Activated CD4-positive, alpha-beta memory T cell treated with anti-CD3 and anti-CD28 coated beads for 36 hours (primary cell): ENCODE data around the gene PTPN14. TPM values are rescaled to one million over a fixed set of nuclear protein-coding genes. Genes with fewer than 3 reads are reported as not detected.

Experiments
- CTCF ChIA-PET: fragments of 350-600 bp; sonication (Branson Sonifier 250); formaldehyde crosslinking; loops from one replicate; lab custom pipeline; 2021; ENCODE audit warnings: antibody characterized with exemption, inconsistent platforms; lab: Charles Lee
- POLR2A ChIA-PET: fragments of 350-600 bp; sonication (Branson Sonifier 250); formaldehyde crosslinking; loops from one replicate; lab custom pipeline; 2021; ENCODE audit warnings: antibody characterized with exemption; lab: Charles Lee
- DNase-seq: peaks from one replicate; pipeline ENCODE4 v3.0.0-alpha.2; 2020
- H3K27ac Mint-ChIP-seq: one replicate; pipeline ENCODE4 v1.8.0; 2021; ENCODE audit warnings: mixed read lengths
- H3K27me3 Mint-ChIP-seq: one replicate; pipeline ENCODE4 v1.8.0; 2021; ENCODE audit warnings: mixed read lengths
- H3K36me3 Mint-ChIP-seq: one replicate; pipeline ENCODE4 v1.8.0; 2021; ENCODE audit warnings: mixed read lengths
- H3K4me1 Mint-ChIP-seq: one replicate; pipeline ENCODE4 v1.8.0; 2021; ENCODE audit warnings: low read depth, mixed read lengths
- H3K4me3 Mint-ChIP-seq: one replicate; pipeline ENCODE4 v1.8.0; 2021; ENCODE audit warnings: mild to moderate bottlenecking, mixed read lengths
- H3K9me3 Mint-ChIP-seq: one replicate; pipeline ENCODE4 v1.8.0; 2021; ENCODE audit warnings: mixed read lengths
- intact Hi-C: fragments of 100-400 bp; cut with micrococcal nuclease; formaldehyde crosslinking; loops from one replicate; pipeline ENCODE4 v1.15.1; 2023
- total RNA-seq, 2 experiments: library from RNA; stranded (reverse); gene quantifications; one replicate each; pipeline ENCODE4 v1.2.3, GENCODE V29; 2021

PTPN14 gene
- total RNA-seq, 2 experiments from 2014 or later = 1.0 to 1.1 TPM

DNA sequence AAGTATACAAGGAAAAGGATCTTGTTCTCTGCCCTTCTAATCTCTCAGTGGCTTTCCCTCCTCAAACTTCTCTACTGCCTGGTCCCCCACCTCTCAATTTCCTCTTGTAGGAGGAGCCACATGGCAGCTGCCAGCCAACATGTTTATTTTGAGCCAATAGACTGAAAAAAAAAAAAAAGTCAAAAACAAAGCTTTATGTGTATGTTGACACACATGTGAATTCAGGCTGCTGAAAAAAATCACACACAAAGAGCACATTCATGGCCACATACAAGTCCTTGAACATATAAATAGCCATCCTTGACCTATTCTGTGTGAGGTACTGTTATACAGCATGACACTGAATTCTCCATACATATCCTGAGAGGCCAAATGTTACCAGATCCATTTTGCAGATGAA is 3.7 kb downstream of the PTPN14 start:
- H3K27ac Mint-ChIP-seq = no peak overlapping the region
- no peak overlapping the region for H3K4me3 Mint-ChIP-seq
- POLR2A ChIA-PET = no interaction called here
- peaks cover 36% of the 10 kb centered on the region for H3K27me3 Mint-ChIP-seq
- DNase-seq = no peak
- CTCF ChIA-PET = interaction anchor here (0.7 to 1.6 kb wide), 2 partner anchors 216 to 284 kb away, joined by 3 to 6 read pairs; no protein-coding TSS in a partner anchor
- intact Hi-C loops = no loop called here
- H3K36me3 Mint-ChIP-seq = no peaks in the 10 kb centered on the region
- H3K9me3 Mint-ChIP-seq = no peaks in the 10 kb centered on the region
- H3K4me1 Mint-ChIP-seq = peaks cover 2% of the 10 kb centered on the region

DNA sequence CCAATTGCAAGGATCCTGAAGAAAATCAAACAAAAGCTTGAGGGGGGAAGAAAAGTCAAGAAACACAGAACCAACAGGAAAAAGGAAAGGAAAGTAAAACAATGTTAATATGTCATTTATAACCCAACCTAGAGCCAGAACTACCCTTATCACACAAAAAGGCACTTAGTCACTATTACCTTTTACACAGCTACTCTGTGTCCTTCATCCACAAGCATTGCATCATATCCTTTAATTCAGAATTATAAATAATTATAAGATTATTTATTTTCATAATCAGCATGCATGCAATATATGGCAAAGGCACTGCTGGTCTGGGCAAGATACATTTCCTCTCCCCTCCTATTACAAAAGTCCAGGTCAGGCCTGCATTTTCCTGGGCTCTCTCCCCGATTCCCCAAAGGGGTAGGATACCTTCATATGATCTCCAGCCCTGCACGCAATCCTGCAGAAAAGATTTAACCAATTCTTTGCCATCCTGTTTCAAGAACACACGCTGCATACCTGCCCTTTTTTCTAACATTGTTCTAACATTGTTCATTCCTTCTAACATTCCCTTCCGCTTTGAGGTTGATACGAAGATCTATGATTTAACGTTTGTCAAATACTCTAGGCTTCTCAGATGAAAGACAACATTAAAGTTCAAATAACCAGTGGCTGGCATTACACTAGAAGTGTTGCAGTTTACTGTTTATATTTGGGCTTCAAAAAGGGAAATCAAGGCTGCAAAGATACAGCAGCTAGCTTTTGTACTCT is 4.3 kb downstream of the PTPN14 start:
- intact Hi-C loops = no loop called here
- H3K27me3 Mint-ChIP-seq = peaks cover 32% of the 10 kb centered on the region
- no peaks in the 10 kb centered on the region for H3K9me3 Mint-ChIP-seq
- peaks cover 2% of the 10 kb centered on the region for H3K4me1 Mint-ChIP-seq
- H3K27ac Mint-ChIP-seq = no peak overlapping the region
- H3K36me3 Mint-ChIP-seq = no peaks in the 10 kb centered on the region
- no peak for DNase-seq
- ChIA-PET POLR2A (no interaction called here), CTCF (no interaction called here)
- H3K4me3 Mint-ChIP-seq = no peak overlapping the region

DNA sequence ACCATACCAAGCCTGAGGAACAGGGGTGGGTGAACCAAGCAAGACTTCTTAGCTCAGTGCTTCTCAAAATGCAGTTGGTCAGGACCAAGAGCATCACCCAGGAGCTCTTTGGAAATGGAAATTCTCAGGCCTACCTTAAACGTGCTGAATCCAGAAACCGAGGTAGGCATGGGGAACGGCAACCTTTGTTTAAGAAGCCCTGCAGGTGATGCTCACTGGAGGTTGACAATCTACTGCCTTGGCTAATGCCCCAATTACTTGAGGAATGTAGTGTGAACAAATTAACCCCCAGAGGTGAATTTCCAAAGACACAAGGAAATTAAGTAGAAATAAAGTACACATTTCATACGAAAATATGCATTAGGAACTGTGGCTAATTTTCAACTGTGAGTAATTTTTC is 5.3 kb downstream of the PTPN14 start:
- H3K9me3 Mint-ChIP-seq = no peaks in the 10 kb centered on the region
- DNase-seq = no peak
- ChIA-PET POLR2A (no interaction called here), CTCF (interaction anchor here (0.6 kb wide), 1 partner anchor 121 kb away, joined by 3 read pairs; no protein-coding TSS in a partner anchor)
- intact Hi-C loops = no loop called here
- H3K27ac Mint-ChIP-seq = no peak overlapping the region
- peaks cover 26% of the 10 kb centered on the region for H3K27me3 Mint-ChIP-seq
- H3K4me3 Mint-ChIP-seq = no peak overlapping the region
- no peaks in the 10 kb centered on the region for H3K4me1 Mint-ChIP-seq
- H3K36me3 Mint-ChIP-seq = no peaks in the 10 kb centered on the region

DNA sequence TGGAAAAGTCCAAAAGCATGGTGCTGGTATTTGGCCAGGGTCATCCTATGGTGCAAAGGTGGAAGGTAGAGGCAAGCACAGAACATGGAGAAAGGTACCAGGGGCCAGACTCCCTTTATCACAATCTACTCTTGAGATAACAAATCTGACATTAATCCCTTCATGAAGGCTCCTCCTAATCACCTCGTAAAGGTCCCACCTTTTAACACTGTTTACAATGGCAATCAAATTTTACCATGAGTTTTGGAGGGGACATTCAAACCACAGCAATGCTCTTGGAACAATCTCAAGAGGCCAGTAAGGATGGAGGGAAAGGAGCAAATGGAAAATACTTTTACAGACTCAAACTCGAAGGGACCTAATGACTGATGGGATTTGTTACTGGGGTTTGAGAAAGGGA is 6.1 kb downstream of the PTPN14 start:
- no peaks in the 10 kb centered on the region for H3K36me3 Mint-ChIP-seq
- no peak overlapping the region for H3K4me3 Mint-ChIP-seq
- DNase-seq = no peak
- POLR2A ChIA-PET = no interaction called here
- CTCF ChIA-PET = no interaction called here
- peaks cover 19% of the 10 kb centered on the region for H3K27me3 Mint-ChIP-seq
- intact Hi-C loops = no loop called here
- no peaks in the 10 kb centered on the region for H3K9me3 Mint-ChIP-seq
- H3K27ac Mint-ChIP-seq = no peak overlapping the region
- H3K4me1 Mint-ChIP-seq = no peaks in the 10 kb centered on the region

DNA sequence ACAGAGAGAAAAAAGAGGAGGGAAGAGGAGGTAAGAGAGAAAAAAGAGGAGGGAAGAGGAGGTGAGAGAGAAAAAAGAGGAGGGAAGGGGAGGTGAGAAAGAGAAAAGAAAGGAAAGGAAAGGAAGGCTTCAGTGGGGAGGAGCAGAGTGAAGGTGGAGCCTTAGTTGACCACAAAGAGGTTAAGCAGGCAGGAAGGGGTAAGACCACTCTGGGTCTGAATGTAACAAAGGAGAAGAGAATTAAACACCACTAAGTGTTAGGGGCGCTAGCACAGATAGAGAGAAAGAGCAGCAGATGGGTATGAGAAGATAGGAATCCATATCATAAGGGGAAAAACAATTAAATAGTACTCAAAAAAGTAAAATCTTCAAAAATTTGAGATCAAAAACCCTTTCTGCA is 6.6 kb downstream of the PTPN14 start:
- peaks cover 14% of the 10 kb centered on the region for H3K27me3 Mint-ChIP-seq
- no peak for DNase-seq
- POLR2A ChIA-PET = no interaction called here
- intact Hi-C loops = no loop called here
- CTCF ChIA-PET = no interaction called here
- no peaks in the 10 kb centered on the region for H3K4me1 Mint-ChIP-seq
- no peak overlapping the region for H3K27ac Mint-ChIP-seq
- H3K4me3 Mint-ChIP-seq = no peak overlapping the region
- no peaks in the 10 kb centered on the region for H3K9me3 Mint-ChIP-seq
- no peaks in the 10 kb centered on the region for H3K36me3 Mint-ChIP-seq

DNA sequence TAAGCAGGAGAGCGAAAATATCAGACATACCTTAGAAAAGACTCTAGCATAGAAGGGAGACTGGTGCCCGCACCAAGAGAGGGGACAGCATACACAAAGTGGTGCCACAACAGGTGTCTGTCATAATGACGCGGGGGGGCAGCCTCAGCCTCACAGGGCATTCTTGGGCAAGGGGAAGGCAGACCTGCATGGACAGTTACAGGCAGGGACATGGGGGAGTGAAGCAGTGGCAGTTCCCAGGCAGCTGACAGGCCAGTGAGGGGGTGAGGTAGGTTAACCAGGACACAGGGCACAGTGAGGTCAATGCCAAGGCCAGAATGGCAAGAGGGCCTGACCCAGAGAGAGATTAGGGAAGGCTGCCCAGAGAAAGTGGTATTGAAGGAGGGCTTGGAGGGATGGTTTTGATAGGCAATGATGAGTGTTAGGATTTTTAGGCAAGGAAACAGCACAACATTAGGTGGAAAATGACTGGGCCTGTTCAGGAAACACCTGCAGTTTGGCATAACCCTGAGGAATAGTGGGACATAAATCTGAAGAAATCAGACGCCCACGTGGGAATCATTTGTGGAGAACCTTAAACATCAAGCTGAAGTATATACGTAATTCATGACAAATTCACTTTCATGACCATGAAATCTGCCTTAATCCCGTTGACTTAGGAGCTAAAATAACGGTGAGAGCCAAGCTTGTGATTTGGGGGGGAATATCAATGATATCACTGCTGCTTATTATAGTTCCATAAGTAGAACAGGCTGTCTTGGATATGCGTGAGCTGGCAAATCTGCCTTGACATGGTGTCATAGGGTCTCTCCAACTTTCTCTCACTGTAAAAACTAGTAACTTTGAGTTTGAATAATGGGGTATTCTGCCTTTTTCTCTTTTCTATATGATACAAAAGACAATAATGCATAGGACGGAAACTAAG is 8.9 kb downstream of the PTPN14 start:
- Mint-ChIP-seq H3K27ac (no peak overlapping the region), H3K4me1 (no peaks in the 10 kb centered on the region), H3K4me3 (no peak overlapping the region), H3K9me3 (no peaks in the 10 kb centered on the region), H3K36me3 (no peaks in the 10 kb centered on the region), H3K27me3 (peaks cover 9% of the 10 kb centered on the region)
- no peak for DNase-seq
- ChIA-PET POLR2A (no interaction called here), CTCF (interaction anchor here (0.7 kb wide), 1 partner anchor 210 kb away, joined by 3 read pairs; no protein-coding TSS in a partner anchor)
- intact Hi-C loops = no loop called here

DNA sequence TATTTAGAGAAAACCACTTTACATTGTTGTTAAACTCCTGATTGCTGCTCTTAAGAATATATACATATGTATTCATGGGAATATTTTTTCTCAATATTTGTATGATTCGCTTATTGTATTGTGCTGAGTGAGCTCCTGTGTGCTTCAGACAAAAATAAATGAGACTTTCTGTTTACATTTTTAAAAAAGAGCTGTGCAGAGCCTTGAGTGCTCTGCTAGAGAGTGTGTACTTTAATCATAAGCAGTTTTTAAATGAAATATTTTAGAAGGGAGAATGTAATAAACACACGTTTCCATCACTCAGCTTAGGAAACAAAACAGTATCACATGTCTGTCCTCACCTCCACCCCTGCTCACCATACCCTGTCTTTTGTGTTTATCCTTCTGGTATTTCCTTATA is 9.7 kb downstream of the PTPN14 start:
- Mint-ChIP-seq H3K9me3 (no peaks in the 10 kb centered on the region), H3K27ac (no peak overlapping the region), H3K27me3 (peaks cover 6% of the 10 kb centered on the region), H3K36me3 (no peaks in the 10 kb centered on the region), H3K4me1 (no peaks in the 10 kb centered on the region), H3K4me3 (no peak overlapping the region)
- no peak for DNase-seq
- intact Hi-C loops = no loop called here
- POLR2A ChIA-PET = no interaction called here
- CTCF ChIA-PET = no interaction called here

DNA sequence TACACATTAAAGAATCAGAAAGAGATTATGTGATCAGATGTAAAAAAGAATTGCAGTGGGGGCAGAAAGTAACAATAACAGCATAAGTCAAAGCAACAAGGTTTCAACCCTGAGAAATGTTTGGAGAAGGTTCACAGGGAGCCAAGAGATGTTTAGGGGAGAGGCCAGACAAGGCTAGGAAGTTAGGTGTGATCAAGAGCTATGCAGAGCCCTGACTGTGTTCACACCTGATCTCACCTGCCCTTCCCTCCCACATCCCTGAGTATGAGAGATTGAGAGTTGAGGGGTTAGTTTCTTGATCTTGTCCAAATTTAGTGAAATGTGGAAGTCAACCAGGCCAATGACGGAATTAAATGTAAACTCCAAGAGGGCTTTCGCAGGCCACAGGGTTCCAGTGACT is 10.2 kb downstream of the PTPN14 start:
- H3K36me3 Mint-ChIP-seq = no peaks in the 10 kb centered on the region
- POLR2A ChIA-PET = no interaction called here
- CTCF ChIA-PET = interaction anchor here (1.5 kb wide), 1 partner anchor 209 kb away, joined by 4 read pairs; no protein-coding TSS in a partner anchor
- DNase-seq = no peak
- no peaks in the 10 kb centered on the region for H3K4me1 Mint-ChIP-seq
- intact Hi-C loops = no loop called here
- H3K4me3 Mint-ChIP-seq = no peak overlapping the region
- H3K27ac Mint-ChIP-seq = no peak overlapping the region
- H3K9me3 Mint-ChIP-seq = no peaks in the 10 kb centered on the region
- peaks cover 6% of the 10 kb centered on the region for H3K27me3 Mint-ChIP-seq

DNA sequence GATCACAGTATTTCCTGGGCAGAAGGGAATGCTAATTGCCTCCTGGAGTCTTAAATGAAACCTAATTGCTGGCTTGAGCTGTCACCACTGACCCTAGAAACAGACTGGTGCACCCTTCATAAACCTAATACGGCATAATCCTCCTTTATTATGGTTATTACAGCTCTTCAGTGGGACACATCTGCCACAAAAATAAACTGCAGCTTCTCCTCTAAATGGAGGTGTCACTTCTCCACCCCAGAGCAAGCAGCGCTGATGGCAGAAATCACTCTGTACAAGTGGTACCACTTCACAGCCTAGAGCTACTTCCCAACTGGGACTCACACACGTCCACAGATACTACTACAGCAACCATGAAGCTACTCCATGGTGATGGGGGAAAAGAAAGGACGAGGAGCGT is 11.1 kb downstream of the PTPN14 start:
- ChIA-PET POLR2A (no interaction called here), CTCF (interaction anchor here (1.5 kb wide), 1 partner anchor 208 kb away, joined by 4 read pairs; no protein-coding TSS in a partner anchor)

DNA sequence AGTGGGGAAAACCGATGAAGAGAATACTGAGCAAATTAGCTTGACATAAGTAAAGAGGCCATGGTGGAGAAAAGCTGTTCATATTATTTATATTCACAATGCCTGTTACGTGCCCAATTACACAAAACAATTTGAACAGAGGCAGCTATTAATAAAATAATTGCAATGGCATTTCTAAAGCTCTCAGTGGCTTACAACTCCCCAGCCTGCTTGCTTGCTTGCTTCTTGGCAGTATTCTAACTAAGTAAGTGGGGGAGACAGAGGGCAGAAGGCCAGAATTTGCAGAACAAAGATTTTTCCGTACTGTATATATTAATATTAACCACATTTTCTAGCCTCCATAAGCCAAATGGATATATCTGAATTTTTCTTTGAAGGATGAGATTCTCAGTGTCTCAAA is 12.9 kb downstream of the PTPN14 start:
- Mint-ChIP-seq H3K27ac (no peak overlapping the region), H3K4me1 (no peaks in the 10 kb centered on the region), H3K4me3 (no peak overlapping the region), H3K9me3 (no peaks in the 10 kb centered on the region), H3K27me3 (peaks cover 5% of the 10 kb centered on the region), H3K36me3 (no peaks in the 10 kb centered on the region)
- CTCF ChIA-PET = interaction anchor here (0.7 kb wide), 1 partner anchor 206 kb away, joined by 3 read pairs; no protein-coding TSS in a partner anchor
- intact Hi-C loops = no loop called here
- POLR2A ChIA-PET = no interaction called here
- DNase-seq = no peak

More for the DNA sequence above, 11.1 kb downstream of the PTPN14 start:
- peaks cover 6% of the 10 kb centered on the region for H3K27me3 Mint-ChIP-seq
- no peaks in the 10 kb centered on the region for H3K9me3 Mint-ChIP-seq
- DNase-seq = no peak
- H3K4me3 Mint-ChIP-seq = no peak overlapping the region
- H3K27ac Mint-ChIP-seq = no peak overlapping the region
- H3K36me3 Mint-ChIP-seq = no peaks in the 10 kb centered on the region
- intact Hi-C loops = no loop called here
- no peaks in the 10 kb centered on the region for H3K4me1 Mint-ChIP-seq

DNA sequence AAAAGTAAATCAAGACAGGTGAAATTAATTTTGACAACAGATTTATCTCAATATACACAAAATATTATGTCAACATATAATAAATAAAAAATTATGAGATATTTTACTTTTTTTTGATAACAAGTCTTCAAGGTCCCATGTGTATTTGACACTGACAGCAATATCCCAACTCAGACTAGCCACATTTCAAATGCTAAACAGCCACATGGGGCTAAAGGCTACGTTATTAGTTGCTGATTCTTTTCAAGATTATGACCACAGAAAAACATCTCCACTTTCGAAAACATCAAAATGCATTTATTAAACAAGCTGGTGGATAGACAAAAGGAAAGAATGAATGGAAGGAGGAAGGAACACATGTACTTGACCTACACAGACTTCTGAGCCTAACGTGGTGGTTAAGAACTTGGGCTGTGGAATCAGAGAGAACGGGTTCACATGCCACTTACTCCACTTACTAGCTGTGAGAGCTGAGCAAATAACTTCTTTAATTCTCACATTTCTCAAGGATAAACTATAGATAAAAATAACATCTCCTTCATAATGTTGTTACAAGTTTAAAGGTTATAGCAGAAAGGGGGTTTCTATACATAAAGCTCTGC is 13.4 kb downstream of the PTPN14 start:
- POLR2A ChIA-PET = no interaction called here
- Mint-ChIP-seq H3K27me3 (peaks cover 5% of the 10 kb centered on the region), H3K4me3 (no peak overlapping the region), H3K27ac (no peak overlapping the region), H3K9me3 (no peaks in the 10 kb centered on the region), H3K36me3 (no peaks in the 10 kb centered on the region), H3K4me1 (no peaks in the 10 kb centered on the region)
- intact Hi-C loops = no loop called here
- CTCF ChIA-PET = interaction anchor here (0.7 kb wide), 1 partner anchor 206 kb away, joined by 3 read pairs; no protein-coding TSS in a partner anchor
- DNase-seq = no peak

DNA sequence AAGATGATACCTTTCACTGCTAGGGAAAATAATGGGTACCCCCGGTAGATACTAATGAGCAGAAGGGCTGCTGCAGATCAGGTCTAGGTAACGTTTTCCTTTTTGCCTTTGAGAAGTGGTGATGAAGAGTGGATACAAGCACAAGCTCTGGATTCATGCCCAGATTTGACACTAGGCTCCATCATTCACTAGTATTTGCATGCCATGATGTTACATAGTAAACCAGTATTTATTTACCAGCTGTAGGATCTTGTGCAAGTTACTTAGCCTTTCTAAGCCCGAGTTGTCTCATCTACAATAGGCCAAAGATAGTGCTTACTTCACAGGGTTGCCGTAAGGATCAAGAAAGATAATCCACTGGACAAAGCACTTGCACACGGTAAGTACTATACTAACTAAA is 14.2 kb downstream of the PTPN14 start:
- no peak for DNase-seq
- ChIA-PET POLR2A (no interaction called here), CTCF (interaction anchor here (1.0 to 1.8 kb wide), 2 partner anchors 205 to 247 kb away, joined by 3 to 7 read pairs; no protein-coding TSS in a partner anchor)
- H3K9me3 Mint-ChIP-seq = no peaks in the 10 kb centered on the region
- H3K27ac Mint-ChIP-seq = no peak overlapping the region
- H3K27me3 Mint-ChIP-seq = peaks cover 4% of the 10 kb centered on the region
- H3K4me3 Mint-ChIP-seq = no peak overlapping the region
- H3K4me1 Mint-ChIP-seq = no peaks in the 10 kb centered on the region
- H3K36me3 Mint-ChIP-seq = no peaks in the 10 kb centered on the region
- intact Hi-C loops = no loop called here
